Type B pancreatic cell (in vitro differentiated cells): ENCODE data around the gene NCK2. TPM values are rescaled to one million over a fixed set of nuclear protein-coding genes. Genes with fewer than 3 reads are reported as not detected.

Source experiments
- DNase-seq: peaks from one replicate; pipeline ENCODE4 v3.0.0; 2021; ENCODE audit warnings: mixed read lengths; ENCODE audit not compliant: unreplicated experiment; ENCODE audit errors: extremely low spot score
- H3K27ac Mint-ChIP-seq: 2 replicates; pipeline ENCODE4 v1.8.0; 2021; ENCODE audit warnings: mild to moderate bottlenecking, mixed read lengths
- H3K27me3 Mint-ChIP-seq: 2 replicates; pipeline ENCODE4 v1.8.0; 2021; ENCODE audit warnings: mixed read lengths
- H3K36me3 Mint-ChIP-seq: 2 replicates; pipeline ENCODE4 v1.8.0; 2021; ENCODE audit warnings: mixed read lengths
- H3K4me1 Mint-ChIP-seq: one replicate; pipeline ENCODE4 v1.8.0; 2021; ENCODE audit warnings: mixed read lengths; ENCODE audit not compliant: unreplicated experiment
- H3K4me3 Mint-ChIP-seq: 2 replicates; pipeline ENCODE4 v1.8.0; 2021; ENCODE audit warnings: mild to moderate bottlenecking, mixed read lengths
- H3K9me3 Mint-ChIP-seq: 2 replicates; pipeline ENCODE4 v1.8.0; 2021; ENCODE audit warnings: mixed read lengths
- CTCF ChIP-seq: fragments of 200-600 bp; sonication (generic); conservative IDR thresholded peaks from 2 replicates; pipeline ENCODE4 v1.5.0; 2021; ENCODE audit warnings: antibody characterized with exemption, mild to moderate bottlenecking
- total RNA-seq: library from RNA; stranded (reverse); gene quantifications from 2 replicates; pipeline ENCODE4 v1.2.1, GENCODE V29; 2021; ENCODE audit warnings: low replicate concordance

The NCK2 gene
- total RNA-seq, 1 donor from 2014 or later = 86.4 TPM

- H3K9me3 Mint-ChIP-seq = peaks cover 4% of the 10 kb centered on the region
- no peak overlapping the region for H3K4me3 Mint-ChIP-seq
- TF ChIP-seq CTCF = no peak
- no peak for DNase-seq
- no peaks in the 10 kb centered on the region for H3K27me3 Mint-ChIP-seq
- H3K4me1 Mint-ChIP-seq = peaks cover 60% of the 10 kb centered on the region
- peaks cover 31% of the 10 kb centered on the region for H3K36me3 Mint-ChIP-seq
- no peak overlapping the region for H3K27ac Mint-ChIP-seq
These were observed 58.6 kb downstream of the NCK2 start for GRCh38 chr2:105803337-105803736.

GRCh38 chr2:105803773-105804172 lies 59.1 kb downstream of the NCK2 start:
- Mint-ChIP-seq H3K4me1 (peaks cover 55% of the 10 kb centered on the region), H3K27ac (peak overlapping the region; percentile 12), H3K36me3 (peaks cover 31% of the 10 kb centered on the region), H3K9me3 (peaks cover 4% of the 10 kb centered on the region), H3K27me3 (no peaks in the 10 kb centered on the region), H3K4me3 (no peak overlapping the region)
- TF ChIP-seq CTCF = no peak
- no peak for DNase-seq

- Mint-ChIP-seq H3K27me3 (no peaks in the 10 kb centered on the region), H3K4me3 (no peak overlapping the region), H3K4me1 (peaks cover 51% of the 10 kb centered on the region), H3K27ac (no peak overlapping the region), H3K9me3 (peaks cover 4% of the 10 kb centered on the region), H3K36me3 (peaks cover 31% of the 10 kb centered on the region)
- no peak for DNase-seq
- no peak for TF ChIP-seq CTCF
These were observed 59.6 kb downstream of the NCK2 start for GRCh38 chr2:105804266-105804665.

- Mint-ChIP-seq H3K27me3 (no peaks in the 10 kb centered on the region), H3K27ac (no peak overlapping the region), H3K4me1 (peaks cover 59% of the 10 kb centered on the region), H3K36me3 (peaks cover 19% of the 10 kb centered on the region), H3K9me3 (no peaks in the 10 kb centered on the region), H3K4me3 (no peak overlapping the region)
- no peak for DNase-seq
- no peak for TF ChIP-seq CTCF
These were observed 62.3 kb downstream of the NCK2 start for GRCh38 chr2:105806996-105807395.

GRCh38 chr2:105808423-105809096 lies 63.8 kb downstream of the NCK2 start:
- Mint-ChIP-seq H3K9me3 (no peaks in the 10 kb centered on the region), H3K36me3 (peaks cover 9% of the 10 kb centered on the region), H3K4me3 (no peak overlapping the region), H3K27me3 (no peaks in the 10 kb centered on the region), H3K4me1 (peaks cover 55% of the 10 kb centered on the region), H3K27ac (no peak overlapping the region)
- no peak for DNase-seq
- no peak for TF ChIP-seq CTCF

GRCh38 chr2:105809097-105809473 lies 64.4 kb downstream of the NCK2 start:
- no peak for DNase-seq
- Mint-ChIP-seq H3K27me3 (no peaks in the 10 kb centered on the region), H3K27ac (no peak overlapping the region), H3K4me1 (peaks cover 50% of the 10 kb centered on the region), H3K9me3 (no peaks in the 10 kb centered on the region), H3K36me3 (peaks cover 9% of the 10 kb centered on the region), H3K4me3 (no peak overlapping the region)
- no peak for TF ChIP-seq CTCF
